A673 (cell line): ENCODE results near the gene HDHD2. TPM values are rescaled to one million over a fixed set of nuclear protein-coding genes. Genes with fewer than 3 reads are reported as not detected.

Source experiments
- BruUV-seq: library from RNA; stranded (reverse); fragments of 400-500 nt; replicated peaks from 2 replicates; lab custom pipeline; 2021; lab: Mats Ljungman, UMichigan
- CTCF ChIA-PET: fragments of 300-600 bp; sonication (Branson Sonifier 250); formaldehyde crosslinking; loops from one replicate; lab custom pipeline; 2022; ENCODE audit warnings: antibody characterized with exemption; lab: Charles Lee
- POLR2A ChIA-PET: fragments of 300-600 bp; sonication (Branson Sonifier 250); formaldehyde crosslinking; loops from one replicate; lab custom pipeline; 2022; ENCODE audit warnings: antibody characterized with exemption; ENCODE audit not compliant: low non-redundant PET; lab: Charles Lee
- DNase-seq: peaks from one replicate; pipeline ENCODE4 v3.0.0-alpha.2; 2015; ENCODE audit warnings: low spot score
- H3K27ac ChIP-seq: fragments of 200-600 bp; sonication (generic); 2 replicates; pipeline ENCODE4 v1.5.1; 2016; ENCODE audit warnings: mixed run types, low read depth, mild to moderate bottlenecking, mixed read lengths, antibody characterized with exemption, low read length; ENCODE audit not compliant: poor library complexity, severe bottlenecking
- H3K27me3 ChIP-seq: fragments of 200-600 bp; sonication (generic); replicated peaks from 2 replicates; pipeline ENCODE4 v1.6.1; 2017; ENCODE audit warnings: mixed run types, low read depth, mild to moderate bottlenecking, mixed read lengths, antibody characterized with exemption, low read length; ENCODE audit not compliant: insufficient read depth, poor library complexity
- H3K36me3 ChIP-seq: fragments of 200-600 bp; sonication (generic); 2 replicates; pipeline ENCODE4 v1.6.1; 2016; ENCODE audit warnings: mixed run types, mild to moderate bottlenecking, mixed read lengths, antibody characterized with exemption, low read length; ENCODE audit not compliant: insufficient read depth, poor library complexity, severe bottlenecking
- H3K4me1 ChIP-seq: fragments of 200-600 bp; sonication (generic); 2 replicates; pipeline ENCODE4 v1.6.1; 2017; ENCODE audit warnings: mixed run types, mild to moderate bottlenecking, mixed read lengths, antibody characterized with exemption, low read length; ENCODE audit not compliant: insufficient read depth, poor library complexity, severe bottlenecking
- H3K4me3 ChIP-seq: fragments of 200-600 bp; sonication (generic); 2 replicates; pipeline ENCODE4 v1.5.1; 2016; ENCODE audit warnings: low read depth, mixed run types, mild to moderate bottlenecking, mixed read lengths, low read length; ENCODE audit not compliant: poor library complexity, severe bottlenecking
- H3K9me3 ChIP-seq: fragments of 200-600 bp; sonication (generic); 2 replicates; pipeline ENCODE4 v1.6.1; 2016; ENCODE audit warnings: mixed run types, low read depth, mild to moderate bottlenecking, mixed read lengths, antibody characterized with exemption, low read length; ENCODE audit not compliant: poor library complexity, severe bottlenecking
- EZH2 ChIP-seq: fragments of 200-600 bp; sonication (generic); IDR thresholded peaks from 2 replicates; pipeline ENCODE4 v1.6.1; 2017; ENCODE audit warnings: borderline replicate concordance, low read depth, mild to moderate bottlenecking, mixed read lengths, antibody characterized with exemption, low read length; ENCODE audit not compliant: poor library complexity, severe bottlenecking
- intact Hi-C: fragments of 100-400 bp; cut with micrococcal nuclease; formaldehyde crosslinking; loops from one replicate; pipeline ENCODE4 v1.10.0; 2022; ENCODE audit not compliant: unreplicated experiment
- total RNA-seq: library from RNA; stranded (reverse); gene quantifications from 2 replicates; pipeline ENCODE4 v1.2.3, GENCODE V29; 2021
- TF ChIP-seq, protein P1 (sequence below): fragments of 300-800, 200-600 bp; sonication (generic); conservative IDR thresholded peaks from 2 replicates; pipeline ENCODE4 v1.5.1; 2017; ENCODE audit warnings: low read depth, mild to moderate bottlenecking, antibody characterized with exemption, low read length, moderate library complexity, mixed read lengths

HDHD2 gene
- total RNA-seq, 1 experiment from 2014 or later: 49.9 TPM

GRCh38 chr18:47174545-47175116 is 24.3 kb upstream of the HDHD2 start:
- POLR2A ChIA-PET: no interaction called here
- H3K9me3 ChIP-seq: no peaks in the 10 kb centered on the region
- H3K36me3 ChIP-seq: no peaks in the 10 kb centered on the region
- no peaks in the 10 kb centered on the region for H3K4me1 ChIP-seq
- TF ChIP-seq EZH2: no peak
- TF ChIP-seq, protein P1, sequence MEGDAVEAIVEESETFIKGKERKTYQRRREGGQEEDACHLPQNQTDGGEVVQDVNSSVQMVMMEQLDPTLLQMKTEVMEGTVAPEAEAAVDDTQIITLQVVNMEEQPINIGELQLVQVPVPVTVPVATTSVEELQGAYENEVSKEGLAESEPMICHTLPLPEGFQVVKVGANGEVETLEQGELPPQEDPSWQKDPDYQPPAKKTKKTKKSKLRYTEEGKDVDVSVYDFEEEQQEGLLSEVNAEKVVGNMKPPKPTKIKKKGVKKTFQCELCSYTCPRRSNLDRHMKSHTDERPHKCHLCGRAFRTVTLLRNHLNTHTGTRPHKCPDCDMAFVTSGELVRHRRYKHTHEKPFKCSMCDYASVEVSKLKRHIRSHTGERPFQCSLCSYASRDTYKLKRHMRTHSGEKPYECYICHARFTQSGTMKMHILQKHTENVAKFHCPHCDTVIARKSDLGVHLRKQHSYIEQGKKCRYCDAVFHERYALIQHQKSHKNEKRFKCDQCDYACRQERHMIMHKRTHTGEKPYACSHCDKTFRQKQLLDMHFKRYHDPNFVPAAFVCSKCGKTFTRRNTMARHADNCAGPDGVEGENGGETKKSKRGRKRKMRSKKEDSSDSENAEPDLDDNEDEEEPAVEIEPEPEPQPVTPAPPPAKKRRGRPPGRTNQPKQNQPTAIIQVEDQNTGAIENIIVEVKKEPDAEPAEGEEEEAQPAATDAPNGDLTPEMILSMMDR: no peak
- no peak overlapping the region for H3K27ac ChIP-seq
- DNase-seq: no peak
- no peaks in the 10 kb centered on the region for H3K27me3 ChIP-seq
- intact Hi-C loops: no loop called here
- CTCF ChIA-PET: no interaction called here
- BruUV-seq: no TSS peak
- peak overlapping the region; percentile 92 for H3K4me3 ChIP-seq

DNA sequence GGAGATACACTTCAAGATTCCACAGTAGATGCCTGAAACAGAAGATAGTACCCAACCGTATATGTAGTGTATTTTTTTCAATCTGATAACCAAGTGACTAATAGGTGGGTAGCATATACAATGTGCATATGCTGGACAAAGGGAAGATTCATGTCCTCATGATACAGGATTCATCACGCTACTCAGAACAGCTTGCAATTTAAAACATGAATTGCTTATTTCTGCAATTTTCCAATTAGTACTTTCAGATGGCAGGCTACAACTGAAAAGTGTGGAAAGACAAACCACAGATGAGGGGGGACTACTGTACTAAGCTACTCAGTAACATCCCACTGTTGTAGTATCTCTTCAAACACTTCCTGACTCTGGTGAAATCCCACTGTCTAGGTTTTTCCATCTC is 22.2 kb upstream of the HDHD2 start:
- TF ChIP-seq, protein P1: no peak
- TF ChIP-seq EZH2: no peak
- DNase-seq: no peak
- no peaks in the 10 kb centered on the region for H3K4me1 ChIP-seq
- BruUV-seq: no TSS peak
- H3K27ac ChIP-seq: no peak overlapping the region
- intact Hi-C loops: no loop called here
- POLR2A ChIA-PET: no interaction called here
- no peak overlapping the region for H3K4me3 ChIP-seq
- H3K9me3 ChIP-seq: no peaks in the 10 kb centered on the region
- H3K27me3 ChIP-seq: no peaks in the 10 kb centered on the region
- CTCF ChIA-PET: no interaction called here
- no peaks in the 10 kb centered on the region for H3K36me3 ChIP-seq

DNA sequence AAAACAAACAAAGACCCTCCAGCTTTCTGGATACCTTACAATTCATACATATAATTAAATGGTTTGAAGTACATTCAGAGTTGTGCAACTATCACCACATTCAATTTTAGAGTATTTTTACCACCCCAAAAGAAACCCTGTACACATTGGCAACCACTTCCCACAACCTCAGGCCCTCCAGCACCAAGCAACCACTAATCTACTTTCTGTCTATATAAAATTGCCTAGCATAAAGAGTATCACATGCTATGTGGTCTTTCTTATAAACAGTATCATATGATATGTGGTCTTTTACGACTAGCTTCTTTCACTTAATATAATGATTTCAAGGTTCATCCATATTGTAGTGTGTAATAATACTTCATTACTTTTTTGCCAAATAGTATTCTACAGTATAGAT is 18.6 kb upstream of the HDHD2 start:
- no peak for DNase-seq
- Histone ChIP-seq H3K9me3 (no peaks in the 10 kb centered on the region), H3K4me3 (no peak overlapping the region), H3K27me3 (no peaks in the 10 kb centered on the region), H3K4me1 (no peaks in the 10 kb centered on the region), H3K27ac (no peak overlapping the region), H3K36me3 (no peaks in the 10 kb centered on the region)
- ChIA-PET POLR2A (no interaction called here), CTCF (no interaction called here)
- no TSS peak for BruUV-seq
- TF ChIP-seq, protein P1: no peak
- no peak for TF ChIP-seq EZH2
- intact Hi-C loops: no loop called here
